Measurements from ENCODE around the gene PRAC2. TPM values are rescaled to one million over a fixed set of nuclear protein-coding genes. Genes with fewer than 3 reads are reported as not detected.
A peak's percentile ranks its signal among the peaks of the same experiment; 100 is the strongest.

Gene PRAC2
- total RNA-seq, 2 donors from 2014 or later, result not detected

DNA sequence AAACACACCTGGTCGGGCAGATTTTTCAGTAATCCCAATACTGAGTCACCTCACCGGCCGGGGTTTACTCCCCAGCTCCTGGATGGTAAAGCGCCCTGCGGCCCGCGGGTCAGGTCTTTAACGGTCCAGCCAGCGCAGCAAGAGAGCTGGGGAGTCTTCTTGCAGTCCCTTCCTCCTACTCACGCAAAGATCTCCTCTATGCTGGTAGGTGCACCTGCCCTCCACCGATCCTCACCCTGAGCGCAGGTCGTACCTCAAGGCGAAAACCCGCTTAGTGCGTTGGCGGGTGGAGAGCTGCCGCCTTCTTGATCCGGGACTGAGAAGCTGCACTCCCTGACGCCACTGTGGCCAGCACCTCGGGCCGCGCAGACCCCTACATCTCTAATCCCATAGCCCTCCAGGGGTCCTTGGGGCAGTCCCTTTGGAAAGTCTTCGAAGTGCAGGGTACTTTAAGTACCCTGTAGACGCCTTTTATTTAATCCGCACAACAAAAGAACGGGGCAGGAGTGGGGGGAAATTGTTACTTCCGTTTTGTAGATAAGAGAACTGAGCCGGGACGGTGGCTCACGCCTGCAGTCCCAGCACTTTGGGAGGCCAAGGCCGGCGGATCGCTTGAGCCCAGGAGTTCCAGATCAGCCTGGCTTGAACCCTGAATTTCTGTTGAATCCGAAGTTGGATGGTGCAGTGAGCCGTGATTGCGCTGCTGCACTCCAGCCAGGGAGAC, 16.0 kb downstream of the PRAC2 start:
- H3K27ac Mint-ChIP-seq, result no peak overlapping the region
- 2 to 3% methylated on average over 24 to 37 of the region's 37 CpGs for WGBS, 2 experiments (ENCODE audit: insufficient coverage in 1 of 2, insufficient read length in 1 of 2)
- Histone ChIP-seq H3K4me3 (ENCODE audit: low read length) (no peak overlapping the region), H3K9me3 (ENCODE audit: control insufficient read depth, low read length) (peaks cover 11% of the 10 kb centered on the region), H3K27me3 (ENCODE audit: control insufficient read depth, insufficient read depth, low read length, poor library complexity, severe bottlenecking) (peaks cover 100% of the 10 kb centered on the region), H3K4me1 (ENCODE audit: control insufficient read depth, insufficient read depth, low read length) (peaks cover 3% of the 10 kb centered on the region), H3K36me3 (ENCODE audit: control insufficient read depth, insufficient read depth, low read length) (no peaks in the 10 kb centered on the region), H3K9ac (ENCODE audit: extremely low read depth, low read length, poor library complexity, severe bottlenecking) (no peak overlapping the region), H3K27ac (ENCODE audit: low read depth, low read length) (no peak overlapping the region)
- H3K4me1 Mint-ChIP-seq, result peaks cover 4% of the 10 kb centered on the region
- H3K9me3 Mint-ChIP-seq, result peaks cover 5% of the 10 kb centered on the region
- peaks cover 100% of the 10 kb centered on the region for H3K27me3 Mint-ChIP-seq (ENCODE audit: insufficient read depth)
- TF ChIP-seq, protein P1, sequence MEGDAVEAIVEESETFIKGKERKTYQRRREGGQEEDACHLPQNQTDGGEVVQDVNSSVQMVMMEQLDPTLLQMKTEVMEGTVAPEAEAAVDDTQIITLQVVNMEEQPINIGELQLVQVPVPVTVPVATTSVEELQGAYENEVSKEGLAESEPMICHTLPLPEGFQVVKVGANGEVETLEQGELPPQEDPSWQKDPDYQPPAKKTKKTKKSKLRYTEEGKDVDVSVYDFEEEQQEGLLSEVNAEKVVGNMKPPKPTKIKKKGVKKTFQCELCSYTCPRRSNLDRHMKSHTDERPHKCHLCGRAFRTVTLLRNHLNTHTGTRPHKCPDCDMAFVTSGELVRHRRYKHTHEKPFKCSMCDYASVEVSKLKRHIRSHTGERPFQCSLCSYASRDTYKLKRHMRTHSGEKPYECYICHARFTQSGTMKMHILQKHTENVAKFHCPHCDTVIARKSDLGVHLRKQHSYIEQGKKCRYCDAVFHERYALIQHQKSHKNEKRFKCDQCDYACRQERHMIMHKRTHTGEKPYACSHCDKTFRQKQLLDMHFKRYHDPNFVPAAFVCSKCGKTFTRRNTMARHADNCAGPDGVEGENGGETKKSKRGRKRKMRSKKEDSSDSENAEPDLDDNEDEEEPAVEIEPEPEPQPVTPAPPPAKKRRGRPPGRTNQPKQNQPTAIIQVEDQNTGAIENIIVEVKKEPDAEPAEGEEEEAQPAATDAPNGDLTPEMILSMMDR (conservative IDR thresholded peaks at IDR 0.05), result no peak
- DNase-seq, result peak; percentile 88
- H3K36me3 Mint-ChIP-seq (ENCODE audit: low read depth), result no peaks in the 10 kb centered on the region
- H3K4me3 Mint-ChIP-seq, result no peak overlapping the region

DNA sequence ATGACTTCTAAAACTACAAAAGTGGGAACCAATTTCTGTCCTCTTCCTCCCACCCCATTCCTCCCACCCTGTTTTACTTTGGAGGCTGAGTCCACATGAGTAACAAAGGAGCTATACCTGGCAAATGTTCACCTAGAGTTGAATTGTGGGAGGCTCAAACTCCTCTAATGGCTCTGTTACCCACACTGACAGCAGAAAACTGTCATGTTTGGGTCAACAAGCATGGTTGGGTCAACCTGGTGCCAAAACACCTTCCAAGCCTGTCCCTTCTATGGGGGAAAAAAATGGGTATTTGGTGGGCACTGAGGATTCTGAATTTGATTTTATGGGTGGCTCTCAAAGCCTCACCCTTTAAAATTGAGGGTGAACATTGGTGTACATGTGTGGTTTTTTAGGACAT, 17.6 kb downstream of the PRAC2 start:
- peaks cover 100% of the 10 kb centered on the region for H3K27me3 Mint-ChIP-seq (ENCODE audit: insufficient read depth)
- peaks cover 11% of the 10 kb centered on the region for H3K9me3 ChIP-seq (ENCODE audit: control insufficient read depth, low read length)
- no peak overlapping the region for H3K4me3 Mint-ChIP-seq
- no peak overlapping the region for H3K9ac ChIP-seq (ENCODE audit: extremely low read depth, low read length, poor library complexity, severe bottlenecking)
- no peaks in the 10 kb centered on the region for H3K36me3 ChIP-seq (ENCODE audit: control insufficient read depth, insufficient read depth, low read length)
- TF ChIP-seq, protein P1 (conservative IDR thresholded peaks at IDR 0.05), result no peak
- H3K27ac Mint-ChIP-seq, result no peak overlapping the region
- H3K4me1 Mint-ChIP-seq, result peaks cover 4% of the 10 kb centered on the region
- no peak for DNase-seq
- peaks cover 3% of the 10 kb centered on the region for H3K4me1 ChIP-seq (ENCODE audit: control insufficient read depth, insufficient read depth, low read length)
- no peaks in the 10 kb centered on the region for H3K36me3 Mint-ChIP-seq (ENCODE audit: low read depth)
- no peak overlapping the region for H3K27ac ChIP-seq (ENCODE audit: low read depth, low read length)
- peaks cover 100% of the 10 kb centered on the region for H3K27me3 ChIP-seq (ENCODE audit: control insufficient read depth, insufficient read depth, low read length, poor library complexity, severe bottlenecking)
- no peak overlapping the region for H3K4me3 ChIP-seq (ENCODE audit: low read length)
- peaks cover 5% of the 10 kb centered on the region for H3K9me3 Mint-ChIP-seq

DNA sequence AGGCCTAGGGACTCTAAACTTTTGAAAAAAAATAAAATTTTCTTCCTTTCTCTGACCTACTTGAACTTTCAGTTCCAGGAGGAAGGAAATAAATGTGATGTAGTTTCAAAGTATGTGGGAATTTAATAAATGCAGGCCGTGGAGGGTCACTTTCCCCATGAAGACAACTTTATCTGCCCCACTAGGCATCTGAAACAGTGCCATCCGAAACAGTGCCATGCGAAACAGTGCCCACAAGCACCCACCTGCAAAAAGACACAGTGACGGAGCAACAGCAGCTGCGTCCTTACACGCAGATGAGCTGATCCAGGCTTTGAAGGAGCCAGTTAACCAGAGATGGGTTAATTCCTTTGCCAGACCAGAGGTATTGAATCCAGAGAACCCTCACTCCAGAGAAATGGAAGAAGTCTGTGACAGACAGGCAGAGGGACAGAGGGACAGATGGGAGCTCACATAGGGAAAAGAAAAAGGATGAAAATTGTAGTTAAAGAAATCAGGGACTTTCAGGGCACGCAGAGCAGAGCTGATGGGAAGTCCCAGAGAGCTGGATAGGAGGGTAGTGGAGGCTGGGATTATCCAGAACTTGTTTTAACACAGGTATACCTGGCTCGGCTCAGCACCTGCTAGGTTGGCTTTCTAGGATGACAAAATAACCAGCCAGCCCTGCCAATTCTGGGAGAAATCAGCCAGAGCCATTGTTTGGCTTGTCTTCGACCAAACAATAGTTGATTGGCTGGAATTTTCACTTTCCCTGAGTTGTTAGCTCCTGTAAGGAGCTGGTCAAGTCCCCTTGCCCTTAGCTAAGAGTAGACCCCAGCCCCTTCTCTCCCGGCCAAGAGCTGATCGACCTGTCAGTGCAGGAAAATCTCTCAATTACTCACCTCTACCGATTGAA, 22.6 kb downstream of the PRAC2 start:
- Histone ChIP-seq H3K36me3 (ENCODE audit: control insufficient read depth, insufficient read depth, low read length) (no peaks in the 10 kb centered on the region), H3K27ac (ENCODE audit: low read depth, low read length) (no peak overlapping the region), H3K9ac (ENCODE audit: extremely low read depth, low read length, poor library complexity, severe bottlenecking) (no peak overlapping the region), H3K27me3 (ENCODE audit: control insufficient read depth, insufficient read depth, low read length, poor library complexity, severe bottlenecking) (peaks cover 100% of the 10 kb centered on the region), H3K9me3 (ENCODE audit: control insufficient read depth, low read length) (no peaks in the 10 kb centered on the region), H3K4me3 (ENCODE audit: low read length) (no peak overlapping the region), H3K4me1 (ENCODE audit: control insufficient read depth, insufficient read depth, low read length) (peaks cover 9% of the 10 kb centered on the region)
- H3K27me3 Mint-ChIP-seq (ENCODE audit: insufficient read depth), result peaks cover 100% of the 10 kb centered on the region
- H3K36me3 Mint-ChIP-seq (ENCODE audit: low read depth), result no peaks in the 10 kb centered on the region
- H3K27ac Mint-ChIP-seq, result no peak overlapping the region
- peak; percentile 77 for DNase-seq
- no peak overlapping the region for H3K4me3 Mint-ChIP-seq
- TF ChIP-seq, protein P1 (conservative IDR thresholded peaks at IDR 0.05), result no peak
- 27 to 33% methylated on average over 9 to 10 of the region's 12 CpGs for WGBS, 2 experiments (ENCODE audit: insufficient coverage in 1 of 2, insufficient read length in 1 of 2)
- peaks cover 13% of the 10 kb centered on the region for H3K4me1 Mint-ChIP-seq
- no peaks in the 10 kb centered on the region for H3K9me3 Mint-ChIP-seq
